C4-2B (cell line): ENCODE data around the gene NT5DC2.

Experiments
- H3K27ac ChIP-seq: fragments of 450-650 bp; 2 replicates; pipeline ENCODE4 v1.5.1; 2017
- ZFX ChIP-seq: fragments of 450-650 bp; IDR thresholded peaks from 2 replicates; pipeline ENCODE4 v1.6.1; 2017
- TF ChIP-seq, protein P1 (sequence below): fragments of 450-650 bp; conservative IDR thresholded peaks from 2 replicates; pipeline ENCODE4 v1.5.1; 2017; ENCODE audit warnings: mild to moderate bottlenecking

Gene NT5DC2

DNA sequence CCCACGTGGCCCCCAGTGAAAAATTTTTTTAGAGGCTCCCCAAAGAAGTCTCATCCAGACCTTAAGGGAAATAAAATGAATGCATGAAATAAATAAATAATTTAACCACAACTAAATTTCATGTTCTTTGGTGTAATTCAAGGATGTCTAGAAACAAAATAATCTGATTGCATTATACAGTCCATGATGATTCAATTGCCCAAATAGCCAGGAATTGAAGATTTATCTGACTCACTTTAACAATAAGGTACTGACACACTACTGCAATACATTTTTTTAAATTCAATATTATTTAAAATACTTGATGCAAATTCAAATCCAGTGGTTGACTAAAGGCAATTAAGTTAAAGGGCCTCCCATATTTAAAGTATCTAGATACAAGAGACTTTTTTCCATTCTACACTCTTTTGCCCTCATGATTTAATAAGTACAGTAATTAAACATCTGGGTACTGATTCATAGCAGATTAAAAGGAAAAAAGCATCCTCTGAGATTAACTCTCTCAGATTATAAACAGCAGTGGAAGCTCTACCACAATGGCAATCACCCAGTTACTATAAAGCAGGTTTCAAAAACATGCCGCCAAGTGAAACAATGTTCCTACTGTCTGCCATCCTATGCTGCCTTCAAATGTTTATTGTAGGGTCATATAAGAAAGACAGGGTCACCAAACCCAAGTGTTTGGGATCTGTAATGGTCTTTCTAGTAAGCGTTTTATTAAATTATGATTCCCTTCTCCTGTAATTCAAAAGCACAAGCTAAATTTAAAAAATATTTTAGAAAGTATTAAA is 12.6 kb upstream of the NT5DC2 start:
- no peak overlapping the region for H3K27ac ChIP-seq
- TF ChIP-seq, protein P1, sequence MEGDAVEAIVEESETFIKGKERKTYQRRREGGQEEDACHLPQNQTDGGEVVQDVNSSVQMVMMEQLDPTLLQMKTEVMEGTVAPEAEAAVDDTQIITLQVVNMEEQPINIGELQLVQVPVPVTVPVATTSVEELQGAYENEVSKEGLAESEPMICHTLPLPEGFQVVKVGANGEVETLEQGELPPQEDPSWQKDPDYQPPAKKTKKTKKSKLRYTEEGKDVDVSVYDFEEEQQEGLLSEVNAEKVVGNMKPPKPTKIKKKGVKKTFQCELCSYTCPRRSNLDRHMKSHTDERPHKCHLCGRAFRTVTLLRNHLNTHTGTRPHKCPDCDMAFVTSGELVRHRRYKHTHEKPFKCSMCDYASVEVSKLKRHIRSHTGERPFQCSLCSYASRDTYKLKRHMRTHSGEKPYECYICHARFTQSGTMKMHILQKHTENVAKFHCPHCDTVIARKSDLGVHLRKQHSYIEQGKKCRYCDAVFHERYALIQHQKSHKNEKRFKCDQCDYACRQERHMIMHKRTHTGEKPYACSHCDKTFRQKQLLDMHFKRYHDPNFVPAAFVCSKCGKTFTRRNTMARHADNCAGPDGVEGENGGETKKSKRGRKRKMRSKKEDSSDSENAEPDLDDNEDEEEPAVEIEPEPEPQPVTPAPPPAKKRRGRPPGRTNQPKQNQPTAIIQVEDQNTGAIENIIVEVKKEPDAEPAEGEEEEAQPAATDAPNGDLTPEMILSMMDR, result no peak
- no peak for TF ChIP-seq ZFX

DNA sequence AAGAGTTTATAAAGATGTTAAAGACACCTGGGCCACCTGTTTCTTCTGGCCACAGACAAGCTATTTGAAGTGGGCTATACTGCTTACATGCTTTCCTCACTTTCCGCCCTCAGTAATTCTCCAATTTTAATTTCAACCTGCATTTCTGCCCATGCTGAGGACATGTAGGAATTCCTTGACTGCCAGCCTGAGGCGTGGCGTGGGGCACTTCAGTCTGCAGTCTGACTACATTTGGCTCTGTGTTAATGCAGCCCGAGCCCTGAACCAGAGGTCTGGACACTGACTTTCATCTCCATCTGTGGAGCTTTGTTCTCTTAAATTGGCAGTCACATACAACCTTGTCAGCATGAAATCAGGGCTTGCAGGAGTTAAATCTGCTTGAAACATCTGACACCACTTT is 11.3 kb upstream of the NT5DC2 start:
- no peak for TF ChIP-seq ZFX
- TF ChIP-seq, protein P1, result no peak
- H3K27ac ChIP-seq, result no peak overlapping the region

GRCh38 chr3:52541050-52541449 is 7.4 kb upstream of the NT5DC2 start:
- no peak overlapping the region for H3K27ac ChIP-seq
- no peak for TF ChIP-seq ZFX
- TF ChIP-seq, protein P1, result no peak

GRCh38 chr3:52539010-52539653 is 5.5 kb upstream of the NT5DC2 start:
- peak overlapping the region; percentile 29 for H3K27ac ChIP-seq
- TF ChIP-seq ZFX, result no peak
- TF ChIP-seq, protein P1, result no peak

DNA sequence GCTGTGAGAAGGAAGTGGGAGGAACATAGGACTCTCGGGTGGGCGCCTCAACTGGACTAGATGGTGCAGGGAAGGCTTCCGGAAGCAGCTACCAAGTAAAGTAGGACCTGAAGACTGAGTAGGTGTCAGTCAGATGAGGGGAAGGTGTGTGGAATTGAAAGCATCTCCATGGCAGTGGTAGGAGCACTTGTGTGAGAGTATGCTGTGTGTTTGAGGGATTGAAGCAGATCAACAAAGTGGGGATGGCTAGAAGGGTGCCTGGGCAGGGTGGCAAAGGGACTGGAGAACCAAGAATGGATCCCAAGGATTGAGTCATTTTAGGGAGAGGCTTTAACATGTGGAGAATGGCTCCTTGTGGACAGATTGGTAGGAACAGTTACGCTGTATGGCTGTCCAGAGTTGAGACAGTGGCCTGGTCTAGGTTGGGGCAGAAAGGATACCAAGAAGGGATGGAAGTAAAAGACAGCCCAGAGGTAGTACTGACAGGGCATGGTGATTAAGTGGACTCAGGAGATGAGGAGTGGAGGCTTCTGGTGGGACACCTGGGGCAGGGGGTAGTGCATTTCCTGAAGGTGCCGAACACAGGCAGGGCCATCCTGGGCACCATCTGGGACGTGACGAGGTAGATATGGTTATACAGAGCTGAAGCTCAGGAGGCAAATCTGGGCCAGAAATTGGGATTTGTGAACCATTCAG is 4.2 kb upstream of the NT5DC2 start:
- peak overlapping the region; percentile 95 for H3K27ac ChIP-seq
- TF ChIP-seq, protein P1, result no peak
- TF ChIP-seq ZFX, result no peak

- TF ChIP-seq, protein P1, result no peak
- no peak for TF ChIP-seq ZFX
- H3K27ac ChIP-seq, result peak overlapping the region; percentile 95
Observed at GRCh38 chr3:52537165-52537620, 3.5 kb upstream of the NT5DC2 start.
